Fibroblast of lung (primary cell): ENCODE data around the gene CCDC34. TPM values are rescaled to one million over a fixed set of nuclear protein-coding genes. Genes with fewer than 3 reads are reported as not detected.

Source experiments
- DNase-seq, 2 donors: peaks; one replicate each; pipeline versions ENCODE4 v3.0.0 to v3.0.0-alpha.2; 2010; ENCODE audit warnings: low read depth in 2 of 2
- H2AFZ ChIP-seq: 2 replicates; pipeline ENCODE4 v1.5.1; 2012; ENCODE audit warnings: low read length, control low read depth, inconsistent platforms
- H3K27ac ChIP-seq: 2 replicates; pipeline ENCODE4 v1.5.1; 2011; ENCODE audit warnings: low read length, control low read depth; ENCODE audit not compliant: insufficient read depth
- H3K27me3 ChIP-seq: 2 replicates; pipeline ENCODE4 v1.5.1; 2011; ENCODE audit warnings: mild to moderate bottlenecking, low read length; ENCODE audit not compliant: control insufficient read depth, insufficient read depth
- H3K36me3 ChIP-seq: 2 replicates; pipeline ENCODE4 v1.5.1; 2011; ENCODE audit warnings: low read length; ENCODE audit not compliant: control insufficient read depth, insufficient read depth
- H3K4me1 ChIP-seq: 2 replicates; pipeline ENCODE4 v1.5.1; 2011; ENCODE audit warnings: low read length; ENCODE audit not compliant: control insufficient read depth, insufficient read depth; ENCODE audit errors: extremely low read depth
- H3K4me2 ChIP-seq: 2 replicates; pipeline ENCODE4 v1.5.1; 2011; ENCODE audit warnings: low read length, control low read depth; ENCODE audit not compliant: insufficient read depth; ENCODE audit errors: extremely low read depth
- H3K4me3 ChIP-seq, 4 experiments: fragments of 200-600 bp in 1 of 4; sonication (generic) in 1 of 4; replicated peaks in 1 of 4; 2 replicates each; pipeline ENCODE4 v1.5.1; 2011 to 2016; ENCODE audit warnings: low read length in 4 of 4, low read depth in 3 of 4, mild to moderate bottlenecking in 3 of 4, control low read depth in 2 of 4, inconsistent platforms in 1 of 4, mixed read lengths in 1 of 4; ENCODE audit not compliant: insufficient read depth in 1 of 4; ENCODE audit errors: control extremely low read depth in 1 of 4
- H3K79me2 ChIP-seq: 2 replicates; pipeline ENCODE4 v1.5.1; 2012; ENCODE audit warnings: mild to moderate bottlenecking, low read length, inconsistent platforms; ENCODE audit not compliant: control insufficient read depth, insufficient read depth
- H3K9ac ChIP-seq: 2 replicates; pipeline ENCODE4 v1.5.1; 2011; ENCODE audit warnings: mild to moderate bottlenecking, low read length, control low read depth; ENCODE audit not compliant: insufficient read depth
- H3K9me3 ChIP-seq: 2 replicates; pipeline ENCODE4 v1.5.1; 2012; ENCODE audit warnings: low read depth, low read length; ENCODE audit not compliant: control insufficient read depth, insufficient read depth
- H4K20me1 ChIP-seq: 2 replicates; pipeline ENCODE4 v1.5.1; 2011; ENCODE audit warnings: low read length; ENCODE audit not compliant: control insufficient read depth, insufficient read depth; ENCODE audit errors: extremely low read depth
- CTCF ChIP-seq, 2 donors: IDR thresholded peaks in 1 of 2; conservative IDR thresholded peaks in 1 of 2; 1 replicate in 1 of 2; 2 replicates in 1 of 2; pipeline ENCODE4 v1.5.1; 2011 to 2012; ENCODE audit warnings: low read length in 2 of 2, control low read depth in 1 of 2, inconsistent platforms in 1 of 2, low read depth in 1 of 2, mild to moderate bottlenecking in 1 of 2
- EZH2 ChIP-seq: IDR thresholded peaks from 2 replicates; pipeline ENCODE4 v1.5.1; 2012; ENCODE audit warnings: low read length, control low read depth, mild to moderate bottlenecking; ENCODE audit errors: missing control alignments
- polyA plus RNA-seq, 2 donors: library from polyadenylated mRNA; depleted of rRNA in 1 of 2; stranded (reverse) in 1 of 2; unstranded in 1 of 2; fragments of >200 nt; gene quantifications; 2 replicates each; pipeline ENCODE4 v1.2.1, GENCODE V29; 2011 to 2012; ENCODE audit warnings: missing spikeins in 1 of 2
- total RNA-seq: library from RNA; depleted of rRNA; stranded (reverse); fragments of >200 nt; gene quantifications from 2 replicates; pipeline ENCODE4 v1.2.1, GENCODE V29; 2014

Gene CCDC34
- total and polyA plus RNA-seq, 2 donors (not counting 1 experiment from before 2014, with no cell fraction given) = 3.8 to 4.6 TPM

- Histone ChIP-seq H3K36me3 (no peaks in the 10 kb centered on the region), H3K4me1 (no peaks in the 10 kb centered on the region), H3K79me2 (no peaks in the 10 kb centered on the region), H3K4me2 (peak overlapping the region; percentile 41), H3K9me3 (no peaks in the 10 kb centered on the region), H4K20me1 (no peaks in the 10 kb centered on the region), H3K27me3 (no peaks in the 10 kb centered on the region), H3K9ac (no peak overlapping the region), H3K27ac (no peak overlapping the region), H2AFZ (peak overlapping the region; percentile 18), H3K4me3 (no peak overlapping the region)
- DNase-seq = peak; percentile 76 to 91
- TF ChIP-seq EZH2 = no peak
- no peak for TF ChIP-seq CTCF (conservative IDR thresholded peaks at IDR 0.05 in 1 of 2, IDR thresholded peaks at IDR 0.05 in 1 of 2; ENCODE audit: low read depth in 1 of 2, low read length in 2 of 2)
These were observed 22.2 kb upstream of the CCDC34 start for GRCh38 chr11:27385245-27385644.

GRCh38 chr11:27384227-27384626 is 21.2 kb upstream of the CCDC34 start:
- no peaks in the 10 kb centered on the region for H4K20me1 ChIP-seq
- H2AFZ ChIP-seq = no peak overlapping the region
- H3K36me3 ChIP-seq = no peaks in the 10 kb centered on the region
- no peaks in the 10 kb centered on the region for H3K4me1 ChIP-seq
- no peaks in the 10 kb centered on the region for H3K9me3 ChIP-seq
- no peak overlapping the region for H3K4me2 ChIP-seq
- no peak overlapping the region for H3K4me3 ChIP-seq
- no peak overlapping the region for H3K27ac ChIP-seq
- H3K79me2 ChIP-seq = no peaks in the 10 kb centered on the region
- no peak for TF ChIP-seq CTCF (conservative IDR thresholded peaks at IDR 0.05 in 1 of 2, IDR thresholded peaks at IDR 0.05 in 1 of 2; ENCODE audit: low read depth in 1 of 2, low read length in 2 of 2)
- no peak for TF ChIP-seq EZH2
- no peak for DNase-seq
- H3K27me3 ChIP-seq = no peaks in the 10 kb centered on the region
- no peak overlapping the region for H3K9ac ChIP-seq

GRCh38 chr11:27383645-27384044 is 20.6 kb upstream of the CCDC34 start:
- DNase-seq = no peak
- no peaks in the 10 kb centered on the region for H4K20me1 ChIP-seq
- TF ChIP-seq EZH2 = no peak
- TF ChIP-seq CTCF (conservative IDR thresholded peaks at IDR 0.05 in 1 of 2, IDR thresholded peaks at IDR 0.05 in 1 of 2; ENCODE audit: low read depth in 1 of 2, low read length in 2 of 2) = no peak
- H3K27me3 ChIP-seq = no peaks in the 10 kb centered on the region
- H3K79me2 ChIP-seq = no peaks in the 10 kb centered on the region
- H2AFZ ChIP-seq = no peak overlapping the region
- H3K4me1 ChIP-seq = no peaks in the 10 kb centered on the region
- no peaks in the 10 kb centered on the region for H3K36me3 ChIP-seq
- H3K4me3 ChIP-seq = no peak overlapping the region
- no peaks in the 10 kb centered on the region for H3K9me3 ChIP-seq
- H3K4me2 ChIP-seq = no peak overlapping the region
- H3K27ac ChIP-seq = no peak overlapping the region
- H3K9ac ChIP-seq = no peak overlapping the region
